Right atrium auricular region (tissue), 2 donors: ENCODE measurements around the gene FRMD3. TPM values are rescaled to one million over a fixed set of nuclear protein-coding genes. Genes with fewer than 3 reads are reported as not detected.
A peak's percentile ranks its signal among the peaks of the same experiment; 100 is the strongest.

Experiments used
- DNase-seq: peaks from one replicate; pipeline ENCODE4 v3.0.0-alpha.2; 2019; ENCODE audit warnings: low spot score
- H3K27ac ChIP-seq, 2 donors: fragments of 200-600 bp; sonication (generic); 1 replicate in 1 of 2; 2 replicates in 1 of 2; pipeline ENCODE4 v1.5.1; 2016 to 2019
- H3K27me3 ChIP-seq, 2 donors: fragments of 200-600 bp; sonication (generic); one replicate each; pipeline versions ENCODE4 v1.5.1 to v1.6.0; 2017 to 2019
- H3K36me3 ChIP-seq: fragments of 200-600 bp; sonication (generic); one replicate; pipeline ENCODE4 v1.5.1; 2016
- H3K4me1 ChIP-seq, 2 donors: fragments of 200-600 bp; sonication (generic); one replicate each; pipeline versions ENCODE4 v1.5.1 to v1.6.0; 2017 to 2019
- H3K4me3 ChIP-seq, 2 donors: fragments of 200-600 bp; sonication (generic); 1 replicate in 1 of 2; 2 replicates in 1 of 2; pipeline ENCODE4 v1.5.1; 2017 to 2019; ENCODE audit warnings: mild to moderate bottlenecking in 1 of 2, moderate library complexity in 1 of 2
- H3K9me3 ChIP-seq, 2 donors: fragments of 200-600 bp; sonication (generic); one replicate each; pipeline ENCODE4 v1.5.1; 2019
- CTCF ChIP-seq, 2 donors: fragments of 200-600 bp; sonication (generic); IDR thresholded peaks; one replicate each; pipeline ENCODE4 v1.5.1; 2019; ENCODE audit warnings: antibody characterized with exemption in 2 of 2
- total RNA-seq, 2 donors: library from RNA; depleted of rRNA; stranded (reverse); fragments of >200 nt; gene quantifications; one replicate each; pipeline ENCODE4 v1.1.0, GENCODE V29; 2016

The FRMD3 gene
- total RNA-seq, 2 donors from 2014 or later = 31.4 to 77.5 TPM

GRCh38 chr9:83557317-83557716 is 19.1 kb upstream of the FRMD3 start:
- no peaks in the 10 kb centered on the region for H3K9me3 ChIP-seq
- no peaks in the 10 kb centered on the region for H3K36me3 ChIP-seq
- H3K27ac ChIP-seq = no peak overlapping the region
- no peak for DNase-seq
- no peaks in the 10 kb centered on the region for H3K27me3 ChIP-seq
- no peak for TF ChIP-seq CTCF (IDR thresholded peaks at IDR 0.05)
- H3K4me1 ChIP-seq = peaks cover 0 to 5% of the 10 kb centered on the region in 2 donors
- H3K4me3 ChIP-seq = no peak overlapping the region

DNA sequence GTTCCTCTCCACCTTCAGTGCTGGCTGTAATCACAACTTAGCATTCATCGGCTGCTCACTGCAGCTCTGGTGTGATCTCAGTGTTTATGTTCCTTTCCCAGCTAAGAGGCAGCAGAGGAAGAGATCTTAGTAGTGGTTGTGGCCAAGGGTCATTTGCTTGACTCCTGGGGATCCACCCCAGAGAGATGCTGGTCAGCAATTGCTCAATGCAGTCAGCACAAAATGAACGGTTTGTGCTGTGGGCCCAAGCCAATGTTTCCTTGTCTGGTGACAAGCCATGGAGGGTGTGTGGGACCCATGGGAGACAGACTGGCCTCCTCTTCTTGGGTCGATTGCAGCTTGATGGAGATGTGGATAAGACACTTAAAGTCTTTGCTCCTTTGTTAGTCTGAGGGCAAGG is 16.1 kb upstream of the FRMD3 start:
- Histone ChIP-seq H3K36me3 (no peaks in the 10 kb centered on the region), H3K27ac (no peak overlapping the region), H3K4me1 (no peaks in the 10 kb centered on the region), H3K4me3 (no peak overlapping the region), H3K9me3 (no peaks in the 10 kb centered on the region), H3K27me3 (no peaks in the 10 kb centered on the region)
- no peak for TF ChIP-seq CTCF (IDR thresholded peaks at IDR 0.05)
- DNase-seq = no peak

DNA sequence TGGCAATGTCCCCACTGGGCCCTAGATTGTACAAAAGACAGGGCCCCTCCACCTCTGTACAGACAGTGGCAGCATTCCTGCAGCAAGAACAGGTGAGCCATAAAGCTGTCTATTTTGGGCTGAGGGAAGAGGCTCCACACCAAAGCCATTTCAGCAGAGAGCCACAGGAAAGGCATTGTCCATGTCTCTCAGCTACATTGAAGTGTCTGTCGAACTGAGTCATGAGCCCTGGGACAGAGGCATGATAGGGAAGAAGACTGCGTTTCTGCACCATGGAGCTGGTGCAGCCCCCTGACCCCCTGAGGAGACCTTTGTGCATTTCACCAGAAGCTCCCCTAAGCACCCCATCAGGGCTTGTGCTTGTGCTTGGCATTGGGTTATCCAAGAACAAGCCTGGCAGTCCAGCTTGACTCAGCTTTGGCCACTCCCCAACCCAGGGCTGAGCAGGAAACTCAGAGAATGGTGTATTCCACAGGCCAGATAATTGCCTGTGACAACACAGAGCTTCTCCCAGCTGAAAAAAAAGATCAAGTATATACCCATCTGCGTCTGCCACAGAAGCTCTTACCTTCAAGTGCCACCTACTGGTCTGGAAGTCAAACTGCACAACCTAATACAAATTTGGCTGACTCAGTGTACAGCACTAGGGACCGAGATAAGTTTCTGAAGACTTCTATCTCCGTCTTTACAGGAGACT is 5.9 kb upstream of the FRMD3 start:
- Histone ChIP-seq H3K36me3 (no peaks in the 10 kb centered on the region), H3K27ac (no peak overlapping the region), H3K9me3 (peaks cover 0 to 6% of the 10 kb centered on the region in 2 donors), H3K4me1 (peaks cover 0 to 15% of the 10 kb centered on the region in 2 donors), H3K27me3 (no peaks in the 10 kb centered on the region), H3K4me3 (no peak overlapping the region)
- DNase-seq = peak; percentile 61
- TF ChIP-seq CTCF (IDR thresholded peaks at IDR 0.05) = peak; percentile 58 to 81

- H3K27me3 ChIP-seq = no peaks in the 10 kb centered on the region
- peak in 1 of 2 donors; percentile 2 for TF ChIP-seq CTCF (IDR thresholded peaks at IDR 0.05)
- H3K27ac ChIP-seq = peak overlapping the region; percentile 81 to 84
- H3K4me3 ChIP-seq = peak overlapping the region; percentile 57 to 71
- no peaks in the 10 kb centered on the region for H3K36me3 ChIP-seq
- H3K4me1 ChIP-seq = peaks cover 0 to 24% of the 10 kb centered on the region in 2 donors
- DNase-seq = no peak
- no peaks in the 10 kb centered on the region for H3K9me3 ChIP-seq
These were observed 663 bp upstream of the FRMD3 start for GRCh38 chr9:83538890-83539238.

DNA sequence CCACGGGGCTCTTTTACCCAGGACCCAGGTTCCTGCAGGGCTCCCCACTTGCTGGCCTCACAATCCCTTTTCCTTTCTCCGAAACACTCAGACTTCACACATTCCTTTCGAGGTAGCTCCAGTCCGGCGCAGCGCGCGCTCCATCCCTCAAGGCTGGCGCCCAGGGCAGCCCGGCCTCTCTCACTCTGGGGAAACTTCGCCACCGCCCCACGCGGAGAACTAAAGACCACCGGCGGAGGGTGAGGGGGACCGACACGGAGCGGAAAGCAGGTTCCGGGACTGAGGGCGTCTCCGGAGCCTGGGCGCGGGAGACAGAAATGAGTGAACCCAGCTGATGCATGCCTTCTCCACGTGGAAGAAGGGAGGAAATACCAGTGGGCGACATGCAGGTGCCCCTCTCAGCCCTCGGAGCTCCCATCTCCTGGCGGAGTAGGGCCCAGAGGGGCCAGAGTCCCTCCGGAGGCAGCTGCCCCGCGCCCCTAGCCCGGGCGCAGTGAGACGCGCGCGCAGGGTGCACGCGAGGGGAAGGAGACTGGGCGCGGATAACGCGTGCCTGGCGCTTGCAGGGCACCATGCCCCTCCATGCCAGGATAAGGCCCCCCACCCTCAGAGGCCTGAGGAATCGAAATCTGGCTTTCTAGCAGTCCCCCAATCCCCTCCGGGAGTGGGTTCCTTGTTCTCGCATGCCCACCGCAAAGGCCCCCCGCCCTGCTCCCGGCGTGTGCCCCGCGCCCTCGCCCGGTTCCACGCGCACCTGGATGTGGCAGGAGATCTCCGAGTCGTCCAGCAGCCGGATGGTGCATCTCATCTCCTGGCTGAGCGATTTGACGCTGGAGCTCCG is 650 bp downstream of the FRMD3 start:
- no peaks in the 10 kb centered on the region for H3K27me3 ChIP-seq
- no peaks in the 10 kb centered on the region for H3K9me3 ChIP-seq
- H3K4me1 ChIP-seq = peaks cover 0 to 21% of the 10 kb centered on the region in 2 donors
- H3K36me3 ChIP-seq = no peaks in the 10 kb centered on the region
- H3K4me3 ChIP-seq = peak overlapping the region; percentile 57 to 71
- no peak for TF ChIP-seq CTCF (IDR thresholded peaks at IDR 0.05)
- peak overlapping the region; percentile 81 to 84 for H3K27ac ChIP-seq
- no peak for DNase-seq
